Endothelial cell of umbilical vein (primary cell): ENCODE results near the gene MIA. TPM values are rescaled to one million over a fixed set of nuclear protein-coding genes. Genes with fewer than 3 reads are reported as not detected.

Experiments
- BruUV-seq: library from RNA; stranded (reverse); fragments of 400-500 nt; replicated peaks from 2 replicates; lab custom pipeline; 2021; lab: Mats Ljungman, UMichigan
- CTCF ChIA-PET: fragments of 300-600, 350-600 bp; sonication (Branson Sonifier 250); formaldehyde crosslinking; loops from one replicate; lab custom pipeline; 2021; ENCODE audit warnings: antibody characterized with exemption, inconsistent platforms; lab: Charles Lee
- POLR2A ChIA-PET: fragments of 300-600, 350-600 bp; sonication (Branson Sonifier 250); formaldehyde crosslinking; loops from one replicate; lab custom pipeline; 2021; ENCODE audit warnings: antibody characterized with exemption, inconsistent platforms; lab: Charles Lee
- DNase-seq: peaks from one replicate; pipeline ENCODE4 v3.0.0-alpha.2; 2011; ENCODE audit warnings: low read depth, low spot score
- FAIRE-seq: peaks from 2 replicates; lab custom pipeline; 2011; peaks lifted over from hg19 to GRCh38; lab: Jason Lieb, UNC
- H2AFZ ChIP-seq: 2 replicates; pipeline ENCODE4 v1.6.0; 2012; ENCODE audit warnings: low read depth, low read length, control low read depth, inconsistent platforms
- H3K27ac ChIP-seq: 2 replicates; pipeline ENCODE4 v1.5.1; 2011; ENCODE audit warnings: low read depth, mild to moderate bottlenecking, control low read depth, low read length, moderate library complexity; ENCODE audit not compliant: insufficient read depth
- H3K27me3 ChIP-seq, 2 experiments: 2 replicates each; pipeline versions ENCODE4 v1.6.0 to v1.6.1; 2011; ENCODE audit warnings: low read length in 2 of 2, mixed read lengths in 1 of 2; ENCODE audit not compliant: control insufficient read depth in 2 of 2, insufficient read depth in 2 of 2
- H3K36me3 ChIP-seq, 2 experiments: 2 replicates in 1 of 2; 3 replicates in 1 of 2; pipeline ENCODE4 v1.5.1; 2011; ENCODE audit warnings: low read length in 2 of 2, mild to moderate bottlenecking in 1 of 2, moderate library complexity in 1 of 2; ENCODE audit not compliant: control insufficient read depth in 2 of 2, insufficient read depth in 2 of 2; ENCODE audit errors: extremely low read depth in 1 of 2
- H3K4me1 ChIP-seq: 3 replicates; pipeline ENCODE4 v1.5.1; 2011; ENCODE audit warnings: mild to moderate bottlenecking, low read length; ENCODE audit not compliant: control insufficient read depth, insufficient read depth; ENCODE audit errors: extremely low read depth
- H3K4me2 ChIP-seq: 2 replicates; pipeline ENCODE4 v1.6.1; 2011; ENCODE audit warnings: low read length, control low read depth, mixed read lengths; ENCODE audit not compliant: insufficient read depth
- H3K4me3 ChIP-seq, 3 experiments: fragments of 200-600 bp in 1 of 3; sonication (generic), shearing (Covaris generic) in 1 of 3; replicated peaks in 1 of 3; 2 replicates each; pipeline ENCODE4 v1.5.1; 2011 to 2016; ENCODE audit warnings: control low read depth in 3 of 3, low read length in 3 of 3, mild to moderate bottlenecking in 2 of 3, inconsistent platforms in 1 of 3, low read depth in 1 of 3, moderate library complexity in 1 of 3; ENCODE audit not compliant: insufficient read depth in 1 of 3
- H3K79me2 ChIP-seq: 2 replicates; pipeline ENCODE4 v1.6.0; 2012; ENCODE audit warnings: low read length, inconsistent platforms; ENCODE audit not compliant: control insufficient read depth, insufficient read depth
- H3K9ac ChIP-seq: replicated peaks from 2 replicates; pipeline ENCODE3; 2011; ENCODE audit warnings: low read length, control low read depth; ENCODE audit not compliant: insufficient read depth; ENCODE audit errors: extremely low read depth
- H3K9me1 ChIP-seq: replicated peaks from 3 replicates; pipeline ENCODE4 v1.6.0; 2011; ENCODE audit warnings: mild to moderate bottlenecking, low read length; ENCODE audit not compliant: control insufficient read depth, insufficient read depth; ENCODE audit errors: extremely low read depth
- H3K9me3 ChIP-seq: replicated peaks from 2 replicates; pipeline ENCODE4 v1.5.1; 2012; ENCODE audit warnings: low read length, inconsistent platforms; ENCODE audit not compliant: control insufficient read depth, insufficient read depth
- H4K20me1 ChIP-seq: replicated peaks from 2 replicates; pipeline ENCODE3; 2011; ENCODE audit warnings: mild to moderate bottlenecking, low read length; ENCODE audit not compliant: control insufficient read depth, insufficient read depth; ENCODE audit errors: extremely low read depth
- EZH2 ChIP-seq: IDR thresholded peaks from 2 replicates; pipeline ENCODE4 v1.6.1; 2012; ENCODE audit warnings: borderline replicate concordance, low read depth, mild to moderate bottlenecking, moderate library complexity, low read length, inconsistent platforms; ENCODE audit not compliant: severe bottlenecking
- FOS ChIP-seq: IDR thresholded peaks from 2 replicates; pipeline ENCODE4 v1.6.1; 2011; ENCODE audit warnings: mild to moderate bottlenecking, low read length, moderate library complexity, borderline replicate concordance; ENCODE audit not compliant: insufficient read depth
- GATA2 ChIP-seq: IDR thresholded peaks from 2 replicates; pipeline ENCODE4 v1.7.0; 2011; ENCODE audit warnings: low read depth, mild to moderate bottlenecking, moderate library complexity, mixed read lengths, low read length; ENCODE audit not compliant: insufficient read length, insufficient read depth
- JUN ChIP-seq: IDR thresholded peaks from 2 replicates; pipeline ENCODE4 v1.6.1; 2011; ENCODE audit warnings: borderline replicate concordance, low read depth; ENCODE audit not compliant: insufficient read length, insufficient read depth
- MAX ChIP-seq: IDR thresholded peaks from 2 replicates; pipeline ENCODE4 v1.6.1; 2011; ENCODE audit not compliant: insufficient read depth, insufficient read length
- MYC ChIP-seq: IDR thresholded peaks from one replicate; pipeline ENCODE4 v1.6.1; 2011; ENCODE audit warnings: mild to moderate bottlenecking, low read depth, low read length
- POLR2A ChIP-seq: IDR thresholded peaks from 2 replicates; pipeline ENCODE4 v1.6.1; 2012; ENCODE audit warnings: low read depth, mild to moderate bottlenecking, control low read depth, low read length
- POLR2AphosphoS5 ChIP-seq: IDR thresholded peaks from 2 replicates; pipeline ENCODE4 v1.6.1; 2012; ENCODE audit warnings: low read depth, mild to moderate bottlenecking, control low read depth, low read length, moderate library complexity; ENCODE audit not compliant: insufficient read depth
- dilution Hi-C: fragments of 300-500 bp; cut with MboI; formaldehyde crosslinking; loops from one replicate; pipeline ENCODE4 v1.15.0; 2019; ENCODE audit warnings: low sequenced_read_pairs; ENCODE audit not compliant: extremely low pct_ligation_motif_present
- intact Hi-C: fragments of 100-400 bp; cut with micrococcal nuclease; formaldehyde crosslinking; loops from one replicate; pipeline ENCODE4 v1.10.0; 2022
- polyA plus RNA-seq, 4 experiments: library from polyadenylated mRNA; depleted of rRNA in 3 of 4; stranded (reverse) in 3 of 4; unstranded in 1 of 4; fragments of >200 nt; gene quantifications; 2 replicates each; pipeline versions ENCODE4 v1.2.1 to v1.2.3, GENCODE V29; 2011 to 2012; ENCODE audit warnings: missing spikeins in 1 of 4
- total RNA-seq: library from RNA; stranded (reverse); gene quantifications from 2 replicates; pipeline ENCODE4 v1.2.3, GENCODE V29; 2021
- TF ChIP-seq, protein P1 (sequence below), 2 donors: IDR thresholded peaks; 1 replicate in 1 of 2; 2 replicates in 1 of 2; pipeline ENCODE4 v1.5.1; 2011; ENCODE audit warnings: low read length in 2 of 2, mild to moderate bottlenecking in 2 of 2, moderate library complexity in 2 of 2, control low read depth in 1 of 2, inconsistent platforms in 1 of 2, low read depth in 1 of 2; ENCODE audit not compliant: insufficient read depth in 1 of 2; ENCODE audit errors: extremely low read depth in 1 of 2

Gene MIA
- total and polyA plus RNA-seq, 2 donors (not counting 3 experiments of a cell fraction or from before 2014, with no cell fraction given) = 0.32 TPM; not detected in 1

GRCh38 chr19:40791349-40791748 is 16.0 kb downstream of the MIA start:
- POLR2A ChIA-PET = no interaction called here
- Histone ChIP-seq H3K4me3 (no peak overlapping the region), H2AFZ (no peak overlapping the region), H3K4me1 (no peaks in the 10 kb centered on the region), H3K27ac (no peak overlapping the region), H4K20me1 (no peaks in the 10 kb centered on the region), H3K9me3 (no peaks in the 10 kb centered on the region), H3K4me2 (no peak overlapping the region), H3K9ac (no peak overlapping the region), H3K79me2 (no peaks in the 10 kb centered on the region), H3K9me1 (no peaks in the 10 kb centered on the region), H3K36me3 (peaks cover 0 to 11% of the 10 kb centered on the region in 2 experiments), H3K27me3 (no peaks in the 10 kb centered on the region)
- intact Hi-C loops (no loop called here), dilution Hi-C loops (no loop called here)
- FAIRE-seq (no peak), DNase-seq (no peak)
- TF ChIP-seq FOS = no peak
- TF ChIP-seq EZH2 = no peak
- TF ChIP-seq MAX = no peak
- TF ChIP-seq JUN = no peak
- TF ChIP-seq, protein P1, sequence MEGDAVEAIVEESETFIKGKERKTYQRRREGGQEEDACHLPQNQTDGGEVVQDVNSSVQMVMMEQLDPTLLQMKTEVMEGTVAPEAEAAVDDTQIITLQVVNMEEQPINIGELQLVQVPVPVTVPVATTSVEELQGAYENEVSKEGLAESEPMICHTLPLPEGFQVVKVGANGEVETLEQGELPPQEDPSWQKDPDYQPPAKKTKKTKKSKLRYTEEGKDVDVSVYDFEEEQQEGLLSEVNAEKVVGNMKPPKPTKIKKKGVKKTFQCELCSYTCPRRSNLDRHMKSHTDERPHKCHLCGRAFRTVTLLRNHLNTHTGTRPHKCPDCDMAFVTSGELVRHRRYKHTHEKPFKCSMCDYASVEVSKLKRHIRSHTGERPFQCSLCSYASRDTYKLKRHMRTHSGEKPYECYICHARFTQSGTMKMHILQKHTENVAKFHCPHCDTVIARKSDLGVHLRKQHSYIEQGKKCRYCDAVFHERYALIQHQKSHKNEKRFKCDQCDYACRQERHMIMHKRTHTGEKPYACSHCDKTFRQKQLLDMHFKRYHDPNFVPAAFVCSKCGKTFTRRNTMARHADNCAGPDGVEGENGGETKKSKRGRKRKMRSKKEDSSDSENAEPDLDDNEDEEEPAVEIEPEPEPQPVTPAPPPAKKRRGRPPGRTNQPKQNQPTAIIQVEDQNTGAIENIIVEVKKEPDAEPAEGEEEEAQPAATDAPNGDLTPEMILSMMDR (IDR thresholded peaks at IDR 0.05; ENCODE audit: extremely low read depth in 1 of 2, insufficient read depth in 1 of 2, low read depth in 1 of 2, low read length in 2 of 2) = no peak
- no peak for TF ChIP-seq MYC
- no peak for TF ChIP-seq POLR2A
- TF ChIP-seq POLR2AphosphoS5 = no peak
- TF ChIP-seq GATA2 = no peak
- no TSS peak for BruUV-seq
- CTCF ChIA-PET = interaction anchor here (1.4 kb wide), 1 partner anchor 37 kb away, joined by 3 read pairs; no protein-coding TSS in a partner anchor
